Activated T-cell treated with anti-CD3 and anti-CD28 coated beads for 1 hour (primary cell): ENCODE data around the gene SERAC1.
"Not testable (repeated sequence)": the region's sequence is repeated elsewhere in the genome, so short reads cannot be mapped to it uniquely, and the experiment has no call there.

Source experiments
- DNase-seq: peaks from one replicate; pipeline ENCODE4 v3.0.0-alpha.2; 2020; ENCODE audit warnings: low read depth

The SERAC1 gene

GRCh38 chr6:158174514-158174913 is 6.5 kb upstream of the SERAC1 start:
- no peak for DNase-seq

- DNase-seq: no peak
Observed at GRCh38 chr6:158174024-158174423, 6.0 kb upstream of the SERAC1 start.

DNA sequence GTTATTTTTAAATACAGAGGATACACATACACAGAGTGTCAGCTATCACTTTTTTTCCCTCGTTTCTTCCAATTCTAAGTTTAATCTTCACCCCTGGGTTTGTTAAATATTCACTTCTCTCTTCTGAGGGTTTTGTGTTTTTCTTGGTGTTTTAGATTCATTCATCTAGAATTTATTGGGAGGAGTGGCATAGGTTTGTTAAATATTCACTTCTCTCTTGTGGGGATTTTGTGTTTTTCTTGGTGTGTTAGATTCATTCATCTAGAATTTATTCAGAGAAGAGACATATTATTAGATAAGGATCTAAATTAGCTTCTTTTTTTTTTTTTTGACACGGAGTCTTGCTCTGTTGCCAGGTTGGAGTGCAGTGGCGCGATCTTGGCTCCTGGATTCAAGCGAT is 3.9 kb upstream of the SERAC1 start:
- DNase-seq: no peak

GRCh38 chr6:158170656-158171081 is 2.6 kb upstream of the SERAC1 start:
- no peak for DNase-seq

DNA sequence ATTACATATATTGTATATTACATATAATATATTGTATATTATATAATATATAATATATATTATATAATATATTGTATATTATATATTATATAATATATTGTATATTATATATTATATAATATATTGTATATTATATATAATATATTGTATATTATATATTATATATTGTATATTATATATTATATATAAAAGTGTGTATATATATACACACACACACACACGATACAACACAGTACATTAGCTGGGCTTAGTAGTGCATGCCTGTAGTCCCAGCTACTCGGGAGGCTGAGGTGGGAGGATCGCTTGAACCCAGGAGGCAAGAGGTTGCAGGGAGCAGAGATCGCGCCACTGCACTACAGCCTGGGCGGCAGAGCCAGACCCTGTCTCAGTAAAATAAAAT is 1.6 kb upstream of the SERAC1 start:
- not testable (repeated sequence) for DNase-seq

- no peak for DNase-seq
Observed at GRCh38 chr6:158165919-158166416, 2.1 kb downstream of the SERAC1 start.

GRCh38 chr6:158164579-158165170 is 3.4 kb downstream of the SERAC1 start:
- no peak for DNase-seq

- no peak for DNase-seq
Observed at GRCh38 chr6:158161566-158162254, 6.4 kb downstream of the SERAC1 start.

DNA sequence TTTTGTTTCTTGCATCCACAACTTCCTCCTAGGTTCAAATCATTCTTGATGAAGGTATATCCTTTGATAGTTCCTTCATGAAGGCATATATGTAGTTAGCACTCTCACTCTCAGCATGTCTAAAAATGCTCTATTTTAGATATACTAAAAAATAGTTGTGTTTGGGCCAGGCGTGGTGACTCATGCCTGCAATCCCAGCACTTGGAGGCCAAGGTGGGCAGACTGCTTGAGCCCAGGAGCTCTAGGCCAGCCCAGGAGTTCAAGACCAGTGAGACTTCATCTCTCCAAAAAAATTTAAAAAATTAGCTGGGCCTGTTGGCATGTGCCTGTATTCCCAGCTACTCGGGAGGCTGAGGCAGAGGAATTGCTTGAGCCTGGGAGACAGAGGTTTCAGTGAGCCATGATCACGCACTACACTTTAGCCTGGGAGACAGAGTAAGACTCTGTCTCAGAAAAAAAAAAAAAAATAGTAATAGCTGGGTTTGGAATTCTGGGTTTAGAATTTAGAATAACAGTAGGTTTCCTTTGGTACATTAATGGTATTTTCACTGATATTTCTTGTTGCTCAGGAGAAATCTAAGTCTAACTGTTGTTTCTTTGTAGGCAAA is 7.0 kb downstream of the SERAC1 start:
- DNase-seq: no peak

DNA sequence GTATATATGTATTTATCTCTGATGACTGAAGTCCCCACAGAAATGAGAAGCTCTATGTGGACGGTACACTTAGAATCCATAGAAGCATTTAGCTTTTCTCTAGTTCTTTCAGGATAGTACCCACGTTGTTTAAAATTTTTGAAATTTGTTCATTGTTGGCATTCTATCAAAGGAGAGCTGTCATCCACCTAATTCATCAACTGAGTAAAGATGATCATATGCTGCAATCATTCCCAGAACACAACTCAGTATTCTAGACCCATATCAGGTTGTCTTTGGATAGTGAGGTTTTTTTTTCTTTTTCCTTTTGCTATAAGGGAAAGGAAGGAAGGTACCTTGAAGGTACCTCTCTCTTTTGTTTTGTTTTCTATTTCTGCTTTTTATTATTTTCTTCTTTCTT is 9.3 kb downstream of the SERAC1 start:
- DNase-seq: no peak

DNA sequence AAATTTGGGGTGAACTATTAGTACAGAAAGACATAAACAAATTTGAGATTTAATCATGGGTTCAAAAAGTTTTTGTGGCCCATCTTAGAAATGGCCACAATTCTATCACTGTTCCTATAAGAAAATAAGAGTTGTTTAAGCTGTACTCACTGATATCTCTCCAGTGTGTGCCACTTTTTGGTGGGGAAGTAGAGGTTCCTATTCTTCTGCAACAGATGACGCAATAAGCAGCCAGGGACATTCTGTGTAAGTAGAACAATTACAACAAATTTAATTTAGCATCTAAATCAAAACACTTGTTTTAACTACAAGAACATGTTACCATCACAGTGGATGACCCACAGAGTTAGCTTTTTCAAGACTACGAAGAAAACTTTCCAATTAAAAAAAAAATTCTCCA is 9.9 kb downstream of the SERAC1 start:
- no peak for DNase-seq

DNA sequence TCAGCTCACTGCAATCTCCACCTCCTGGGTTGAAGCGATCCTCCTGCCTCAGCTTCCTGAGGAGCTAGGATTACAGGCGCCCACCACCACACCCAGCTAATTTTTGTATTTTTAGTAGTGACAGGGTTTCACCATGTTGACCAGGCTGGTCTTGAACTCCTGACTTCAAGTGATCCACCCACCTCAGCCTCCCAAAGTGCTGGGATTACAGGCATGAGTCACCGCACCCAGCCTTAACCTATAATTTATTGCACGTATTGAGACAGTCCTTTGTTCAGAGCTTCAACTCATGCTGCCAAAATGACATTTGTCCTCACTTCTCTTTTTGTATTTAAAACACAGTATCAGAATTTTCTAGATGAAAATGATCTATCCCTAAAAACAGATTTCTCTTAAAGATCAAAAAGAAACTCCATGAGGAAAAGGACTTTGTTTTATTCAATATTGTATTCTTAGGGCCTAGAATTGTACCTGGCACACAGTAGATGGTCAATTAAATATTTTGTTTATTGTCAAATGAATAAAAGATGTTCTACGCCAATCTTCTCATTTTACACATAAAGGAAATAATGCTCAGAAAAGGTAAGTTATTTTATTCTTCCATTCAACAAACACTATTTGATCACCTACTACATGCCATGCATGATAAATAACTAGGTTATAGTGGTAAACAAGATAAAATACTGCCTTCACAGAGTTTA is 10.8 kb downstream of the SERAC1 start:
- no peak for DNase-seq

GRCh38 chr6:158154816-158155215 is 13.2 kb downstream of the SERAC1 start:
- no peak for DNase-seq

DNA sequence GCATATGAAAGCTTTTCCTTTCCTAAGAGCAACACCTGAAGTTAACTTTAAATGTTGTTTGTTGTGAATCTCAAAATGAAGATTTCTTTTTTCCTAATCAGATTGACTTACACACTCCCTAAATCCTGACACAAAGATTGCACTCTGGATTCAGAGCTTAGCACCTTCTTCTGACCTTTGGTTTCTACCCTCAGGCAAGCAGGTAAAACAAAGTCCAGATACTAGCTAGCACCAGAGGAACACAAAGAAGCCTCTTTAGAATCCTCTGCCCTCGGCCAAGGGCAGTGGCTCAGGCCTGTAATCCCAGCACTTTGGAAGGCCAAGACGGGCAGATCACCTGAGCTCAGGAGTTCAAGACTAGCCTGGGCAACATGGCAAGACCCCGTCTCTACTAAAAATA is 14.5 kb downstream of the SERAC1 start:
- DNase-seq: no peak

GRCh38 chr6:158152659-158153058 is 15.4 kb downstream of the SERAC1 start:
- DNase-seq: no peak

GRCh38 chr6:158152025-158152424 is 16.0 kb downstream of the SERAC1 start:
- DNase-seq: not testable (repeated sequence)

DNA sequence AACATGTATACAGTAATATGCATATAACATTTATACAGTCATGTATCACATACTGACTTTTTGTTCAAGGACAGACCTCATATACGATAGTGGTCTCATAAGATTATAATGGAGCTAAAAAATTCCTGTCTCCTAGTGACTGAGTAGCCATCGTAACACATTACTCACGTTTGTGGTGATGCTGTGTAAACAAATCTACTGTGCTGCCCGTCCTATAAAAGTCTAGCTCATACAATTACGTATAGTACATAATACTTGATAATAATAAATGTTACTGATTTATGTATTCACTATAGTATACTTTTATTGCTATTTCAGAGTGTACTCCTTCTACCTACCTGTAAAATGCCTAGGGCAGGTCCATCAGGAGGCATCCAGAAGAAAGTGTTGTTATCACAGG is 17.4 kb downstream of the SERAC1 start:
- DNase-seq: no peak

- no peak for DNase-seq
Observed at GRCh38 chr6:158149641-158150040, 18.4 kb downstream of the SERAC1 start.

DNA sequence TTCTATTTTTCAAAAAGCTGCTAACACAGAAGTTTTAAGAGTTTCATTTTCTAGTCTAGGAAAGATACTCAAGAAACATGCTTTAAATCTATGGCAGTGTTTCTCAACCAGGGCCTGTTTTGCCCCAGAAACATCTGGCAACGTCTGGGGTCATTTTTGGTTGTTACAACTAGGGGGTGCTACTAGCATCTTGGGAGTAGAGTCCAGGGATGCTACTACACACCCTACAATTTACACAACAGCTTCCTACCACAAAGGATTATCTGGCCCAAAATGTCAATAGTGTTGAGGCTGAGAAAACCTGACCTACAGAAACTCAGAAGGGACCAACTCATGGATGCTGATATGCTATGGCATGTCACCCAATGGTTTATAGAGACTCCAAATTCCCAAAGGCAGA is 24.4 kb downstream of the SERAC1 start:
- no peak for DNase-seq

DNA sequence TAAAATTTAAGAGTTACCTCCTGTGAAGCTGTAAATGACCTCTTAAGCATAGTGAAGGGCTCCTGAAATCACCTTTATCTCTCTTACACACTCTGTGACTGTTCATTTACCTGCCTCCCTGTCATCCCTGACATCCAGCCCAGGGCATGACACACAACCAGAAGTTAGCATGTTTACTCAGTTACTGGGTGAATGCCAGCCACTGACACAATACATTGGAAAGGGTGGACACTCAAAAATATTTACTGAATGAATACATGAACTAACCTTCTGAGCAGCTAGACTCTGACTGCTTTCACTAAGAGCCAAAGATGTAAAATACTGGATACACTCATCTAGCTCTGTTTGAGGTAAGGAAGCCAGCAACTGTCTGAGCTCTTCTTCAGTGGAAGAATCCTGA is 25.3 kb downstream of the SERAC1 start:
- DNase-seq: no peak

- DNase-seq: no peak
Observed at GRCh38 chr6:158131926-158132325, 36.1 kb downstream of the SERAC1 start.

DNA sequence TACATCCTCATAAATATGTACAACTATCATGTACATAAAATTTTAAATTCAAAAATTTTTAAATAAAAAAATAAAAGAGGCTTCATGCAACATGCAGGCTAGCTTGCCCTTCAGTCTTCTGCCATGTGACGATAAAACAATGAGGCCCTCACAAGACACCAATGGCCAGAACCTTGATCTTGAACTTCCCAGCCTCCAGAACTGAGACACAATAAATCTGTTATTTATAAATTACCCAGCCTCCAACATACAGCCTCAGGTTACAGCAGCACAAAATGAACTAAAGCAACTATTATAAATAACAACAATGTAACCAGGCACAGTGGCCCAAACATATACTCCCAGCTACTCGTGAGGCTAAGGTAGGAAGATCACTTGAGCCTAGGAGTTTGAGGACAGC is 42.8 kb downstream of the SERAC1 start:
- DNase-seq: no peak

DNA sequence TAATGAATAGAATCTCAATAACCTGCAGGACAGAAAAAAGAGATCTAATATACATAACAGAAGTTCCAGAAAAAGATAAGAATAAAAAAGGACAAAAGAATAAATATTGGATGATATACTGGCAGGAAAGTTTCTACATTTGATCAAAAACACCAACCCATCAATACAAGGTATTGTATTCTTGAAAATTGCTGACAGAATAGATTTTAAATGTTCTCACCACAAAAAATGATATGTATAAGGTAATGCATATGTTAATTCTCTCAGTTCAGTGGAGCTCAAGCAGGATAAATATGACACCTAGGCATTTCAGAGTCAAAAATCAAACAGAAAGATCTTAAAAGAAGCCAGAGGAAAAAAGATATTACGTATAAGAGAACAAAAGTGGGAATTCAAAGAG is 43.8 kb downstream of the SERAC1 start:
- no peak for DNase-seq
